Stimulated activated CD8-positive, alpha-beta memory T cell treated with anti-CD3 and anti-CD28 coated beads, Interleukin-15, amount 100 ng/mL, for 24 hours (primary cell): Measurements from ENCODE around the gene CENPL.

ENCODE experiments used
- DNase-seq: peaks from one replicate; pipeline ENCODE4 v3.0.0-alpha.2; 2020; ENCODE audit warnings: low read depth

CENPL gene

DNA sequence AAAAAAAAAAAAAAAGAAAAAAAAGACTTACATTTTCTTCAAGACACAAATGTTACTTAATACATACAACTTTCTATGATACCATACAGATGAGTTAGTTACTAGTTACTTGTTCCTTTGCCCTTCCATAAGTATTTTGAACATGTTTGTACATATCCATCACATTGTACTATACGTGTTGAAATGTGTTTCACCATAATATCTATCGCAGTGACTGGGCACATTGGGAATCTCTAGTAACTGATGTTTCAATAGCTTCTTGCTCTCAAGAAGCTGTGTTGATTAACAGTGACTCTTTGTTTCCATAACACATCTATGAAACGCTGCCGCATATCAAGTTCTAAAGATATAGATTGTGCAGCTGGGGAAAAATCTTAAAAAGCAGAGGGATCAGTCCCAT, 67.0 kb downstream of the CENPL start:
- DNase-seq: no peak

GRCh38 chr1:173753830-173754229, 70.9 kb downstream of the CENPL start:
- DNase-seq: no peak
